Heart right ventricle (tissue), 16 donors: Measurements from ENCODE around the gene SPTLC3. TPM values are rescaled to one million over a fixed set of nuclear protein-coding genes. Genes with fewer than 3 reads are reported as not detected.

ENCODE experiments used
- ATAC-seq, 8 donors: fragments of 200-7000 bp; cut with Tn5 transposase; one replicate each; pipeline ENCODE4 v1.9.1; 2020; ENCODE audit warnings: mild to moderate bottlenecking in 8 of 8, moderate library complexity in 8 of 8, moderate number of reproducible peaks in 1 of 8
- DNase-seq, 2 donors: peaks; one replicate each; pipeline ENCODE4 v3.0.0-alpha.2; 2020
- H3K27ac ChIP-seq, 10 donors: fragments of 200-600 bp; sonication (generic) in 2 of 10; one replicate each; pipeline versions ENCODE4 v1.5.0 to v1.8.0; 2020 to 2022; ENCODE audit warnings: mild to moderate bottlenecking in 3 of 10
- H3K27me3 ChIP-seq, 7 donors: fragments of 200-600 bp; one replicate each; pipeline ENCODE4 v1.8.0; 2021 to 2022; ENCODE audit warnings: mild to moderate bottlenecking in 2 of 7
- H3K36me3 ChIP-seq, 9 donors: fragments of 200-600 bp; sonication (generic) in 1 of 9; one replicate each; pipeline versions ENCODE4 v1.5.0 to v1.8.0; 2020 to 2022; ENCODE audit warnings: mild to moderate bottlenecking in 2 of 9
- H3K4me1 ChIP-seq, 9 donors: fragments of 200-600 bp; sonication (generic) in 1 of 9; one replicate each; pipeline versions ENCODE4 v1.5.0 to v1.8.0; 2020 to 2022; ENCODE audit warnings: mild to moderate bottlenecking in 4 of 9
- H3K4me3 ChIP-seq, 10 donors: fragments of 200-600 bp; sonication (generic) in 2 of 10; one replicate each; pipeline versions ENCODE4 v1.5.0 to v1.8.0; 2020 to 2022; ENCODE audit warnings: mild to moderate bottlenecking in 7 of 10, moderate library complexity in 2 of 10
- H3K9me3 ChIP-seq, 11 donors: fragments of 200-600 bp in 10 of 11; sonication (generic) in 2 of 11; one replicate each; pipeline versions ENCODE4 v1.5.0 to v1.8.0; 2013 to 2022; ENCODE audit warnings: mild to moderate bottlenecking in 2 of 11, control low read depth in 1 of 11, moderate library complexity in 1 of 11
- CTCF ChIP-seq, 9 donors: fragments of 200-600 bp; sonication (generic) in 2 of 9; IDR thresholded peaks; one replicate each; pipeline versions ENCODE4 v1.5.0 to v1.8.0; 2021 to 2022; ENCODE audit warnings: antibody characterized with exemption in 9 of 9, mild to moderate bottlenecking in 5 of 9, moderate library complexity in 1 of 9
- WGBS, 2 donors: extraction: QIAGEN DNeasy Blood & Tissue Kit; methylation state at CpG; one replicate each; pipeline ENCODE4 v1.1.7; 2013; ENCODE audit warnings: inconsistent platforms in 1 of 2; 5-methylcytosine and 5-hydroxymethylcytosine counted together
- intact Hi-C, 10 donors: fragments of 100-400 bp; cut with DNase I; formaldehyde crosslinking; loops; one replicate each; pipeline versions ENCODE4 v1.11.1 to v1.14.2; 2022
- polyA plus RNA-seq, 2 donors: library from polyadenylated mRNA; stranded (reverse); fragments of 200-250 nt; gene quantifications; one replicate each; pipeline ENCODE4 v1.2.3, GENCODE V29; 2013
- total RNA-seq, 10 donors: library from RNA; stranded (reverse); fragmentation: NEBNext Ultra II Directional in 3 of 10; extraction: Animal tissue kit (Norgen Biotek cat#: 25700) in 3 of 10; gene quantifications; one replicate each; pipeline versions ENCODE4 v1.2.1 to v1.2.4, GENCODE V29; 2021 to 2023
- donor health status: Arrhythmogenic right ventricular cardiomyopathy.
- donor health status: ischemic (EF 13 %, LVEDD 7.1; RV severe dilation, severe dysfunction).
- donor health status: healthy with polysubstance abuse.
- donor health status: DM: no; HTN: yes; CAD: no.
- donor health status: DM: no; HTN: no; CAD: no.
- donor health status: ischemic (EF 25% LVEDD 6.9; RV normal size, moderate dysfunction).
- donor health status: ischemic (EF 25% LVEDD 5.7; RV mildly dilated, moderate dysfunction).
- donor health status: healthy.
- donor health status: DM: yes; HTN: yes; CAD: no.
- donor health status: Ischemic cardiomyopathy.
- donor health status: ischemic (EF 35%, LVEDD 5.7; RV mildly dilated, moderate dysfunction).
- donor health status: nonischemic (EF 11% LVEDD 7.7; RV severe dilation, severe dysfunction).
- donor health status: DM: yes; HTN: yes; CAD: no.
- donor health status: PGD.
- donor health status: ischemic (EF 29% LVEDD 5.4; RV normal size, mild dysfunction).
- donor health status: nonischemic (EF 23%, LVEDD 6.1; RV moderate dilation, normal function).

The SPTLC3 gene
- total and polyA plus RNA-seq, 12 donors = 0.45 to 8.4 (median 3.5) TPM

- no peaks in the 10 kb centered on the region for H3K27me3 ChIP-seq
- ATAC-seq (no peak), DNase-seq (no peak)
- intact Hi-C loops = loop anchor here in 1 of 10 donors (5.0 kb wide), 1 partner anchor 49 kb away; no protein-coding TSS in a partner anchor
- peaks cover 0 to 7% (median 0%) of the 10 kb centered on the region in 11 donors for H3K9me3 ChIP-seq
- TF ChIP-seq CTCF (IDR thresholded peaks at IDR 0.05) = no peak
- 54 to 59% methylated on average over 1 of the region's 1 CpG for WGBS, 2 donors
- no peak overlapping the region for H3K4me3 ChIP-seq
- no peaks in the 10 kb centered on the region for H3K36me3 ChIP-seq
- H3K27ac ChIP-seq = no peak overlapping the region
- peaks cover 2 to 41% (median 14%) of the 10 kb centered on the region in 9 donors for H3K4me1 ChIP-seq
These were observed 4.1 kb downstream of the SPTLC3 start for GRCh38 chr20:13012886-13013285.

GRCh38 chr20:13013411-13013810, 4.6 kb downstream of the SPTLC3 start:
- peaks cover 2 to 41% (median 14%) of the 10 kb centered on the region in 9 donors for H3K4me1 ChIP-seq
- peaks cover 0 to 9% (median 0%) of the 10 kb centered on the region in 11 donors for H3K9me3 ChIP-seq
- H3K36me3 ChIP-seq = no peaks in the 10 kb centered on the region
- intact Hi-C loops = loop anchor here in 1 of 10 donors (5.0 kb wide), 1 partner anchor 49 kb away; no protein-coding TSS in a partner anchor
- H3K27me3 ChIP-seq = no peaks in the 10 kb centered on the region
- WGBS, 2 donors = 85 to 88% methylated on average over 1 of the region's 1 CpG
- no peak for TF ChIP-seq CTCF (IDR thresholded peaks at IDR 0.05)
- no peak overlapping the region for H3K4me3 ChIP-seq
- no peak for ATAC-seq
- DNase-seq = no peak
- H3K27ac ChIP-seq = no peak overlapping the region

- H3K4me1 ChIP-seq = peaks cover 0 to 21% (median 5%) of the 10 kb centered on the region in 9 donors
- no peak overlapping the region for H3K4me3 ChIP-seq
- TF ChIP-seq CTCF (IDR thresholded peaks at IDR 0.05) = no peak
- H3K36me3 ChIP-seq = no peaks in the 10 kb centered on the region
- H3K9me3 ChIP-seq = peaks cover 0 to 29% (median 6%) of the 10 kb centered on the region in 11 donors
- 18 to 41% methylated on average over 1 of the region's 1 CpG for WGBS, 2 donors
- no peaks in the 10 kb centered on the region for H3K27me3 ChIP-seq
- H3K27ac ChIP-seq = no peak overlapping the region
- ATAC-seq = peak in 2 of 8 donors; percentile 69 to 86
- DNase-seq = no peak
- intact Hi-C loops = no loop called here
These were observed 8.5 kb downstream of the SPTLC3 start for GRCh38 chr20:13017235-13017634.

- WGBS, 2 donors = 71 to 73% methylated on average over 2 of the region's 2 CpGs
- Histone ChIP-seq H3K4me3 (no peak overlapping the region), H3K9me3 (peaks cover 0 to 31% (median 6%) of the 10 kb centered on the region in 11 donors), H3K4me1 (peaks cover 0 to 17% (median 2%) of the 10 kb centered on the region in 9 donors), H3K27ac (no peak overlapping the region), H3K27me3 (no peaks in the 10 kb centered on the region), H3K36me3 (no peaks in the 10 kb centered on the region)
- DNase-seq = no peak
- no peak for TF ChIP-seq CTCF (IDR thresholded peaks at IDR 0.05)
- ATAC-seq = no peak
- intact Hi-C loops = no loop called here
These were observed 9.2 kb downstream of the SPTLC3 start for GRCh38 chr20:13017883-13018535.
